Neuronal stem cell (in vitro differentiated cells): ENCODE data around the gene PSAT1.

Experiments used
- DNase-seq: peaks from one replicate; pipeline ENCODE4 v3.0.0-alpha.2; 2013; ENCODE audit warnings: low spot score
- H2AFZ ChIP-seq: one replicate; pipeline ENCODE4 v1.6.1; 2013; ENCODE audit warnings: mild to moderate bottlenecking, low read length, inconsistent platforms
- H2AK5ac ChIP-seq: 2 replicates; pipeline ENCODE4 v1.6.1; 2013; ENCODE audit warnings: low read depth, mild to moderate bottlenecking, inconsistent platforms, low read length, moderate library complexity, mixed read lengths
- H2BK120ac ChIP-seq: 2 replicates; pipeline ENCODE4 v1.6.1; 2013; ENCODE audit warnings: low read depth, mild to moderate bottlenecking, inconsistent platforms, low read length, moderate library complexity, mixed read lengths
- H2BK12ac ChIP-seq: one replicate; pipeline ENCODE4 v1.6.1; 2013; ENCODE audit warnings: low read length, inconsistent platforms
- H2BK15ac ChIP-seq: 2 replicates; pipeline ENCODE4 v1.6.1; 2013; ENCODE audit warnings: mild to moderate bottlenecking, low read length, inconsistent platforms, mixed read lengths
- H2BK5ac ChIP-seq: one replicate; pipeline ENCODE4 v1.6.1; 2013; ENCODE audit warnings: inconsistent platforms, mild to moderate bottlenecking, low read length, moderate library complexity
- H3K14ac ChIP-seq: one replicate; pipeline ENCODE4 v1.6.1; 2013; ENCODE audit warnings: low read length, inconsistent platforms
- H3K18ac ChIP-seq: 2 replicates; pipeline ENCODE4 v1.6.1; 2013; ENCODE audit warnings: low read length, inconsistent platforms
- H3K23ac ChIP-seq: 2 replicates; pipeline ENCODE4 v1.6.1; 2013; ENCODE audit warnings: low read depth, mild to moderate bottlenecking, mixed read lengths, low read length, inconsistent platforms; ENCODE audit not compliant: poor library complexity
- H3K27ac ChIP-seq: replicated peaks from 3 replicates; pipeline ENCODE4 v1.5.1; 2013; ENCODE audit warnings: low read length, inconsistent platforms
- H3K27me3 ChIP-seq, 3 experiments: 2 replicates each; pipeline ENCODE4 v1.6.1; 2013; ENCODE audit warnings: low read length in 3 of 3, mild to moderate bottlenecking in 2 of 3, inconsistent platforms in 1 of 3, low read depth in 1 of 3, mixed read lengths in 1 of 3, moderate library complexity in 1 of 3; ENCODE audit not compliant: control insufficient read depth in 3 of 3, insufficient read depth in 3 of 3
- H3K36me3 ChIP-seq, 2 donors: replicated peaks in 1 of 2; 2 replicates each; pipeline ENCODE4 v1.6.1; 2013; ENCODE audit warnings: low read length in 2 of 2; ENCODE audit not compliant: control insufficient read depth in 2 of 2, insufficient read depth in 2 of 2
- H3K4ac ChIP-seq: 2 replicates; pipeline ENCODE4 v1.6.1; 2013; ENCODE audit warnings: inconsistent platforms, mild to moderate bottlenecking, low read length, moderate library complexity
- H3K4me1 ChIP-seq, 2 donors: 1 replicate in 1 of 2; 2 replicates in 1 of 2; pipeline ENCODE4 v1.6.1; 2013; ENCODE audit warnings: low read length in 2 of 2, low read depth in 1 of 2; ENCODE audit not compliant: control insufficient read depth in 2 of 2, insufficient read depth in 1 of 2
- H3K4me2 ChIP-seq: one replicate; pipeline ENCODE4 v1.6.1; 2013; ENCODE audit warnings: mild to moderate bottlenecking, low read length, inconsistent platforms; ENCODE audit not compliant: insufficient read depth, poor library complexity, severe bottlenecking
- H3K4me3 ChIP-seq, 2 donors: 2 replicates each; pipeline ENCODE4 v1.5.1; 2013; ENCODE audit warnings: low read length in 2 of 2, mild to moderate bottlenecking in 2 of 2, inconsistent platforms in 1 of 2, moderate library complexity in 1 of 2
- H3K79me1 ChIP-seq: one replicate; pipeline ENCODE4 v1.6.1; 2013; ENCODE audit warnings: low read depth, mild to moderate bottlenecking, inconsistent platforms, low read length, moderate library complexity
- H3K9ac ChIP-seq: one replicate; pipeline ENCODE4 v1.6.1; 2013; ENCODE audit warnings: mild to moderate bottlenecking, low read depth, low read length, inconsistent platforms; ENCODE audit not compliant: poor library complexity
- H3K9me3 ChIP-seq, 2 donors: replicated peaks in 1 of 2; 2 replicates each; pipeline versions ENCODE3 to v1.6.1; 2013; ENCODE audit warnings: low read length in 2 of 2, mild to moderate bottlenecking in 2 of 2, inconsistent platforms in 1 of 2, low read depth in 1 of 2, mixed read lengths in 1 of 2, moderate library complexity in 1 of 2; ENCODE audit not compliant: control insufficient read depth in 2 of 2, insufficient read depth in 1 of 2
- H4K8ac ChIP-seq: one replicate; pipeline ENCODE4 v1.6.1; 2013; ENCODE audit warnings: low read depth, mild to moderate bottlenecking, inconsistent platforms, low read length, moderate library complexity
- H4K91ac ChIP-seq: one replicate; pipeline ENCODE4 v1.6.1; 2013; ENCODE audit warnings: low read length, low read depth, mild to moderate bottlenecking, inconsistent platforms; ENCODE audit not compliant: poor library complexity
- whole genome bisulfite sequencing, 2 donors: extraction: QIAGEN DNeasy Blood & Tissue Kit; methylation state at CpG; one replicate each; pipeline ENCODE4 v1.1.7; 2013; ENCODE audit warnings: missing lambda C conversion rate in 2 of 2, mixed read lengths in 1 of 2; ENCODE audit not compliant: insufficient read length in 2 of 2, insufficient replicate concordance in 1 of 2; ENCODE audit errors: extremely low coverage in 2 of 2; 5-methylcytosine and 5-hydroxymethylcytosine counted together

Gene PSAT1

DNA sequence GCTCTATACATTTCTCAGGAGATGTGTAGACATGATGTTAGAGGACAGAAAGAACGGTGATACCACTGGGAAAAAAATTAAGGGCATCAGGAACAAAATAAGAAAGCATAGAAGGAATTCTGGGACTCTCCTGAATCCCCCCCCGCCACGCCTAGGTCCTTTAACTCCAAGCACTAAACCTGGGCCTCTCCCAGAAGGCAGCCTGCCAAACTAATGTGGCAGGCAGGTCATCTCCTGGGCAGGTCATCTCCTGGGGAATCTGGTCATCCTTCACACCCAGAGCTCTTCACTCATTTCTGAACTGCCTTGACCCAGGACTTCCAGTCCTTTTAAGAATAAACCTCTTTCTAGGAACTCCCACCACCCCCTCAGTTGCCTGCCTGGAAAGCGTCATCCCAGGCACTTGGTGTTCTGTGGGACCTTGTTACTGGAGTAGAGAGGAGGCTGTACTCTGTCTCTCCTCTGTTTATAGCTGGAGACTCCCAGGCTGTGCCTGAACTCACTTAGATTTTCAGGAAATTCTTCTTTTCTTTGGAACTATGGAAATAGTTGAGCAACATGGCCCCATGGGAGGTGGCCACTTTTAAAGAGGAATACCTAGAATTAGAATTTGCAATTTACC, 24.1 kb downstream of the PSAT1 start:
- H3K4me3 ChIP-seq = no peak overlapping the region
- H3K23ac ChIP-seq = no peak overlapping the region
- no peak overlapping the region for H3K4me2 ChIP-seq
- H4K8ac ChIP-seq = no peak overlapping the region
- H3K27me3 ChIP-seq = no peaks in the 10 kb centered on the region
- H3K18ac ChIP-seq = no peak overlapping the region
- no peak overlapping the region for H3K9ac ChIP-seq
- H3K4me1 ChIP-seq = peaks cover 0 to 3% of the 10 kb centered on the region in 2 donors
- H2AFZ ChIP-seq = no peak overlapping the region
- peaks cover 60 to 100% of the 10 kb centered on the region in 2 donors for H3K36me3 ChIP-seq
- no peak overlapping the region for H2BK120ac ChIP-seq
- H4K91ac ChIP-seq = no peak overlapping the region
- WGBS, 2 donors = no CpG with 5 or more reads among the region's 4 CpGs
- no peaks in the 10 kb centered on the region for H3K9me3 ChIP-seq
- H2BK5ac ChIP-seq = no peak overlapping the region
- H3K14ac ChIP-seq = no peak overlapping the region
- H3K4ac ChIP-seq = no peak overlapping the region
- H2BK15ac ChIP-seq = no peak overlapping the region
- no peak overlapping the region for H2BK12ac ChIP-seq
- H2AK5ac ChIP-seq = no peak overlapping the region
- no peak for DNase-seq
- H3K79me1 ChIP-seq = no peaks in the 10 kb centered on the region
- no peak overlapping the region for H3K27ac ChIP-seq

DNA sequence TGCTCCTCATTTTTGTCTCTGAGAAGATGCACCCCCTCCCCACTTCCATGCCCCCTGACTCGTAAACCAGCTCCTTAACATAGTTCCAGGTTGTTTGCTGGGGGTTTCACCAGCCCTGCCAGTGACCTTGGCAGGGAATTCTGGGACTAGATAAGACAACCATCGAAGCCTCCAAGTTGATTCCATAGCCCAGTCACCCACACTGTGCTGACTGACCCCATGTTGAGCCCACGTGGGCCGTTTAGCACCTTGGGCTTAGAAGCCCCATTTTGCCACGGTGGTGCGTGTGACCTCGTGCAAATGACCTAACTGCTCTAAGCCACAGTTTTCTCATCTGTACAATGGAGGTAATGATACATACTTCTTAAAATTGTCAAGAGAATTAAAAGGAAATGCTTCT, 24.6 kb downstream of the PSAT1 start:
- H3K4ac ChIP-seq = no peak overlapping the region
- H3K79me1 ChIP-seq = no peaks in the 10 kb centered on the region
- no peaks in the 10 kb centered on the region for H3K9me3 ChIP-seq
- no peak overlapping the region for H2BK5ac ChIP-seq
- H2BK12ac ChIP-seq = no peak overlapping the region
- peaks cover 0 to 3% of the 10 kb centered on the region in 2 donors for H3K4me1 ChIP-seq
- H3K4me2 ChIP-seq = no peak overlapping the region
- no peak overlapping the region for H4K8ac ChIP-seq
- no peak overlapping the region for H3K14ac ChIP-seq
- no peak overlapping the region for H4K91ac ChIP-seq
- DNase-seq = no peak
- no peak overlapping the region for H2AFZ ChIP-seq
- no peak overlapping the region for H2BK120ac ChIP-seq
- no peaks in the 10 kb centered on the region for H3K27me3 ChIP-seq
- H3K36me3 ChIP-seq = peaks cover 56 to 100% of the 10 kb centered on the region in 2 donors
- no peak overlapping the region for H3K4me3 ChIP-seq
- H3K18ac ChIP-seq = no peak overlapping the region
- WGBS, 2 donors = no CpG with 5 or more reads among the region's 7 CpGs
- H2BK15ac ChIP-seq = no peak overlapping the region
- no peak overlapping the region for H3K23ac ChIP-seq
- H2AK5ac ChIP-seq = no peak overlapping the region
- H3K9ac ChIP-seq = no peak overlapping the region
- H3K27ac ChIP-seq = no peak overlapping the region

DNA sequence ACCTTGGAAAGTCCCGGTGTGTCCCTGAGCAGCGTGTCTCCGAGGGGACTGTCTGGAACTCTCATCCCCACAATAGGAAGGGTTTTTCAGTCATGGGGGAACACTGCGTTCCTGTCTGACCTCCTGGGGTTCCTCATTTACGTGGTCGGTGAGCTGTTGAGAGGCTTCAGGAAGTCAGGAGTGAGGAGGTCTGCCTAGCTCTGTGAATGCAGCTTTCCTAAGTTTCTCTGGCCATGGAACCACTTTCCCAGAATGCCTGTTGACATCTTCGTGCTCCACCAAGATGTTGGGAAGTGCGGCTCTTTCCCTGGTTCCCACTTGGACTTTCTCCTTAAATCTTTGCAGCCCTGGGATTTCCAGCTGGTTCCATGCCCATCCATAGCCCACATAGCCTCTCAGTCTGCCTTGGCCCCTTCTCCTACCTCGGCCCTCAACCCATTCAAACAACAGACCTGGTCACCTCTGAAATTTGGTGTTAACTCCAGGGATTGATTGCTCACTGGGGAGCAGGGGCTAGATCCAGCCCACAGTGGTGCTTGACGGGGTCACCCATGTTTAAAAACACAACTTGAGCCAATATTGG, 27.2 kb downstream of the PSAT1 start:
- Histone ChIP-seq H3K14ac (no peak overlapping the region), H2BK5ac (peak overlapping the region; percentile 32), H3K4me3 (no peak overlapping the region), H2AFZ (no peak overlapping the region), H3K27ac (no peak overlapping the region), H2AK5ac (no peak overlapping the region), H3K9me3 (no peaks in the 10 kb centered on the region), H4K8ac (no peak overlapping the region), H3K9ac (no peak overlapping the region), H3K4me1 (peaks cover 0 to 3% of the 10 kb centered on the region in 2 donors), H3K4me2 (no peak overlapping the region), H3K79me1 (no peaks in the 10 kb centered on the region), H3K36me3 (peaks cover 53 to 97% of the 10 kb centered on the region in 2 donors), H3K27me3 (no peaks in the 10 kb centered on the region), H3K18ac (no peak overlapping the region), H2BK120ac (no peak overlapping the region), H4K91ac (no peak overlapping the region), H2BK15ac (no peak overlapping the region), H3K4ac (no peak overlapping the region), H3K23ac (no peak overlapping the region), H2BK12ac (no peak overlapping the region)
- DNase-seq = no peak
- WGBS, 2 donors = no CpG with 5 or more reads among the region's 10 CpGs

DNA sequence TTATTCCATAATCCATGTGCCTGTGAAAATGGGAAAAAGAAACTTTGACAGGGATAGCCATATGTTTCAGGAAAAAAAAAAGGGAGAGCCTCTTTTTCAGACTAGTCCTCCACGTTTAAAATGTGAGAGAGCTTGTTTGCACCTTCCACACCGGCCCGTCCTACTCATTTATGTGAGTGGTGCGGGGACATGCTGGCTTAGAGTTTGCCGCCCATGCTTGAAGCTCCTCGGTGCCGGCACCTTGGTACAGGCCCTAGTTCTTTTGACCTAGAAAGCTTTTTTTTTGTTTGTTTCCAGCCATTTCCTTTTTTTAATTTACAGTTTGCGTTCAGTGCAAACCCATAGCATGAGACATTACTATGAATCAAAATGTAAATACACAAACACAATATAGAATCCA, 27.8 kb downstream of the PSAT1 start:
- H3K4me1 ChIP-seq = peaks cover 0 to 3% of the 10 kb centered on the region in 2 donors
- no peak overlapping the region for H2AFZ ChIP-seq
- no peak overlapping the region for H3K4me3 ChIP-seq
- H3K4ac ChIP-seq = no peak overlapping the region
- H3K27ac ChIP-seq = no peak overlapping the region
- H3K36me3 ChIP-seq = peaks cover 50 to 97% of the 10 kb centered on the region in 2 donors
- no peak overlapping the region for H4K8ac ChIP-seq
- H2BK12ac ChIP-seq = no peak overlapping the region
- H3K4me2 ChIP-seq = no peak overlapping the region
- H2BK5ac ChIP-seq = no peak overlapping the region
- DNase-seq = no peak
- H3K9ac ChIP-seq = no peak overlapping the region
- no peak overlapping the region for H2BK120ac ChIP-seq
- no peak overlapping the region for H3K14ac ChIP-seq
- H3K27me3 ChIP-seq = no peaks in the 10 kb centered on the region
- no CpG with 5 or more reads among the region's 8 CpGs for whole genome bisulfite sequencing, 2 donors
- H4K91ac ChIP-seq = no peak overlapping the region
- no peak overlapping the region for H2BK15ac ChIP-seq
- H3K18ac ChIP-seq = no peak overlapping the region
- H3K9me3 ChIP-seq = no peaks in the 10 kb centered on the region
- H2AK5ac ChIP-seq = no peak overlapping the region
- no peak overlapping the region for H3K23ac ChIP-seq
- H3K79me1 ChIP-seq = no peaks in the 10 kb centered on the region
